Subcutaneous adipose tissue (tissue), 4 donors: Measurements from ENCODE around the gene ABCD1. TPM values are rescaled to one million over a fixed set of nuclear protein-coding genes. Genes with fewer than 3 reads are reported as not detected.

Experiments
- total RNA-seq, 4 donors: library from RNA; depleted of rRNA; stranded (reverse); fragments of >200 nt; gene quantifications; one replicate each; pipeline ENCODE4 v1.1.0, GENCODE V29; 2016
- TF ChIP-seq, protein P1 (sequence below): fragments of 450-650 bp; IDR thresholded peaks from one replicate; pipeline ENCODE4 v1.5.1; 2016; ENCODE audit warnings: low read depth, mild to moderate bottlenecking, control low read depth, antibody characterized with exemption, moderate library complexity

The ABCD1 gene
- total RNA-seq, 4 donors from 2014 or later, result 12.4 to 83.8 (median 28.1) TPM

DNA sequence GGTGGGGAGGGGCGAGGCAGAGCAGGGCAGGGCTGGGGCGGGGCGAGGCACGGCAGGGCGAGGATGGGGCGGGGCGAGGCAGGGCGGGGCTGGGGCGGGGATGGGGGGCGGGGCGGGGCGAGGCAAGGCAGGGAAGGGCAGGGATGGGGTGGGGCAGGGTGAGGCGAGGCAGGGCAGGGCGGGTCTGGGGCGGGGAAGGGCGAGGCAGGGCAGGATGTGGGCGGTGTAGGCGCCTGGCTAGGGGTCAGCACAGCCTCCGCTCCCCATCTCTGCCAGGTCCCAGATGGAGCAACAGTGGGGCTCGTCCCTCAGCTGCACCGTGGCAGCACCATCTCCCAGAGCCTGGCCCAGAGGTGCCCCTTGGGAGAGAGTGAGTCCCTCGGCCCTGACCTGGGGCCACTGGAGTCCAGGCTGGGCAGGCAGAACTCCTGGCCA is 52.0 kb downstream of the ABCD1 start:
- TF ChIP-seq, protein P1, sequence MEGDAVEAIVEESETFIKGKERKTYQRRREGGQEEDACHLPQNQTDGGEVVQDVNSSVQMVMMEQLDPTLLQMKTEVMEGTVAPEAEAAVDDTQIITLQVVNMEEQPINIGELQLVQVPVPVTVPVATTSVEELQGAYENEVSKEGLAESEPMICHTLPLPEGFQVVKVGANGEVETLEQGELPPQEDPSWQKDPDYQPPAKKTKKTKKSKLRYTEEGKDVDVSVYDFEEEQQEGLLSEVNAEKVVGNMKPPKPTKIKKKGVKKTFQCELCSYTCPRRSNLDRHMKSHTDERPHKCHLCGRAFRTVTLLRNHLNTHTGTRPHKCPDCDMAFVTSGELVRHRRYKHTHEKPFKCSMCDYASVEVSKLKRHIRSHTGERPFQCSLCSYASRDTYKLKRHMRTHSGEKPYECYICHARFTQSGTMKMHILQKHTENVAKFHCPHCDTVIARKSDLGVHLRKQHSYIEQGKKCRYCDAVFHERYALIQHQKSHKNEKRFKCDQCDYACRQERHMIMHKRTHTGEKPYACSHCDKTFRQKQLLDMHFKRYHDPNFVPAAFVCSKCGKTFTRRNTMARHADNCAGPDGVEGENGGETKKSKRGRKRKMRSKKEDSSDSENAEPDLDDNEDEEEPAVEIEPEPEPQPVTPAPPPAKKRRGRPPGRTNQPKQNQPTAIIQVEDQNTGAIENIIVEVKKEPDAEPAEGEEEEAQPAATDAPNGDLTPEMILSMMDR, result no peak

DNA sequence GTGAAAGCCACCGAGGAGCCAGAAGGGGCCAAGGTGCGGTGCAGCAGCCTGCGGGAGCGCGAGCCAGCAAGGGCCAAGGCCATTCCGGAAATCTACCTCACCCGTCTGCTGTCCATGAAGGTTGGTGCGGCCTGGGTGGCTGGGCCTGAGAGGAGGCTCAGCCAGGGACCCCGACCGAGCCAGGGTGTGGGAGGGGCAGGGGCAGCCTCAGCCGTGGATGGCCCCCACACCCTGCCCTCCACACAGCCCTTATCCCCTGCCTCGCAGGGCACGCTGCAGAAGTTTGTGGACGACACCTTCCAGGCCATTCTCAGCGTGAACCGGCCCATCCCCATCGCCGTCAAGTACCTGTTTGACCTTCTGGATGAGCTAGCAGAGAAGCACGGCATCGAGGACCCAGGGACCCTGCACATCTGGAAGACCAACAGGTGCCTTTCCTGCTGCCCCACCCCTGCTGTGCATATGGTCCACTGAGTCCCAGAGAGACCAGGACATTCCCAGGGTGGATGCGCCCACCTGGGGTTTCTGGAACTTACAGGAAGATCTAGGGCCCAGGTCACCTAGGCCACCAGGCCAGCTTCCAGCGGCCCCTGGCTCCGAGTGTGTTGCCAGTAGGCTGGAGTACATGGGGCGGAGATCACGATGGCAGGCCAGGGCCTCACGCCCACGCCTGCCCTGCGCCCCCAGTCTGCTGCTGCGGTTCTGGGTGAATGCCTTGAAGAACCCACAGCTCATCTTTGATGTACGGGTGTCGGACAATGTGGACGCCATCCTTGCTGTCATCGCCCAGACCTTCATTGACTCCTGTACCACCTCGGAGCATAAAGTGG is 52.8 kb downstream of the ABCD1 start:
- TF ChIP-seq, protein P1, result no peak

DNA sequence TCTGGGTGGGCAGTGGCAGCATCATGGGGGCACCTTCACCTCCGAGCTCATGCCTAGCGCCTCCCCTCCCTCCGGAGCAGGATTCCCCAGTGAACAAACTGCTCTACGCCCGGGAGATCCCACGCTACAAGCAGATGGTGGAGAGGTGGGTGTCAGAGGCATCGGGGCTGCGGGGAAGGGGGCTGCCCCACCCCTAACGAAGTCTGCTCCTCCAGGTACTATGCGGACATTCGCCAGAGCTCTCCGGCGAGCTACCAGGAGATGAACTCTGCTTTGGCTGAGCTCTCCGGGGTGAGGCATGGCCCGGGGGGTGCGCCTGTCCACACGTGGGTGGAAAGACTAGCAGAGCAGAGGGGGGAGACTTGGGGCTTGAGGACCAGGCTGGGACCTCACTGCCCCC is 53.5 kb downstream of the ABCD1 start:
- TF ChIP-seq, protein P1, result no peak

DNA sequence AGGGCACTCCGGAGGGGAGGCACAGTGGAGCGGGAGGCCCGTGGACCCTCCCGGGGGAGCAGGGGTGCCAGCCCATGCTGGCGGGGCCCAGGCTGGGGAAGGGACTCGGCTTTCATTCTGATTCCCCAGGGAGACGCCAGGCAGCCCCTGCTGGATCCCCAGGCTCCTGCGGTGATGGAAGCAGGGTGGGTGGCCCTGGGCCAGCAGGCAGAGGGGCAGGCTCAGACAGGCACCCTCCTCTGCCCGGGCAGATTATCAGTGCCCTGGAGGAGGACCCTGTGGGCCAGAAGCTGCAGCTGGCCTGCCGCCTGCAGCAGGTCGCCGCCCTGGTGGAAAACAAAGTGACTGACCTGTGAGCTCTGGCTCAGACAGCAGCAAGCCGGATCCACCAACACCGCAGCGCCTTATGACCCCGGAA is 54.0 kb downstream of the ABCD1 start:
- TF ChIP-seq, protein P1, result no peak

DNA sequence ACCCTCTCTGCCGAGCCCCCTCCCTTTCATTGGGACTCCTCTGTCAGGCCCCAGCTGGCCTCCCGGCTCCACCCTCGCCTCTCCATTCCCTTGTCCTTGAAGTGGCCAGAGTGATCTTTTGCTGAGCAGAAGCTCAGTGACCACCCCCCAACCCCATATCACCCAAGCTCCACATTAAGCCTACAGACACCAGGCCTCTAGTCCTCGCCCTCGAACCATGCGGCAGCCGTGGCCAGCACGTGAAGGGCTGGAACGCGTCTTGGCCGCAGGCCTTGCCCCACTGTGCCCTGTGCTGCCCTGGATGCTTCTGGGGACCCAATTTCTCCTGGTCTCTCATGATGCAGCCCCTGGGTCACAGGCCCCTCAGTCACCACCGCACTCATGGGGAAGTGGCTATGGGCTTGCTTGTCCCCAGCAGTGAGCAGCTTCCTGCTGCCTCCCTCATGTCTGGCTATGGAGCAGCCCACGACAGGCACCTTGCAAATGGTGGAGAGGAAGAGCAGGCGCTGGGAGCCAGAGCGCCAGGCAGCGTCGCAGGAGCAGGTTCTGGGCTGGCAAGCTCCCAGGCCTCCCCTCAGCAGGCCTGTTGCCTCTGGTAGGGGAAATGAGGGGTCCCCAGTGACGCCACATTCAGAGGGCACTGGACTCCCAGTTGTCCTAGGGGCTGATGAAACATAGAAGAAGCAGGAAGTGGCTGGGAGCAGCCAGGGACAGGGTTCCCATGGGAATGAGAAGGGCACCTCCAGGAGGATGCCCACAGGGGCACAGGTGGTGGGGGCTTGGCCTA is 55.4 kb downstream of the ABCD1 start:
- TF ChIP-seq, protein P1, result no peak

DNA sequence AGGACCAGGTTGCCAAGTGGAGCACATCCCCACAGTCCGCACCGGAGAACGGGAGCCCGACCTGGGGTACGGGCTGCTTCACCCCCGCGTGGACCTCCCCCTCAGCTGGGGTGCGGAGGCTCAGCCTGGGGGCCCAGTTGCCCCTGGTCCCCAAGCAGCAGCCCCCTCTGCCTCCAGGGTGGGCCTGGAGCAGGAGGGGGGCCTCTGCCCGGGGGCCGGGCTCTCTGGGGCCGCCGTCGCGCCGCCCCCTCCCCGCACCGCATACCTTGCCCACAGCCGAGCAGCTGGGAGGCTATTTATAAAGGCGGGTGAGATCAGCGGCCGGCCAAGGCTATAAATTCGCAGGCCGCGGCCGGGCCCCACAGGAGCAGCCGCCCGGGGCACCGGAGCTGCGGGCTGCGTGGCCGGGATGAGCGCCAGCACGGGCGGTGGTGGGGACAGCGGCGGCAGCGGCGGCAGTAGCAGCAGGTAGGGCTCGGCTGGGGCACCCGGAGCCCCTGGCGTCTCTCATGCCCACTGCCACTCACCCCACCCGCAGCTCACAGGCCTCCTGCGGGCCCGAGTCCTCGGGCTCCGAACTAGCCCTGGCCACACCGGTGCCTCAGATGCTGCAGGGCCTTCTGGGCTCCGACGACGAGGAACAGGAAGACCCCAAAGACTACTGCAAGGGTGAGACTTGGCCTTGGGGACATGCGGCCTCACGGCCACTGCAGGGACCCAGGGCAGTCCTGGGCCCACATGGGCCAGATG is 56.2 kb downstream of the ABCD1 start, which contains the start of gene SRPK3:
Gene SRPK3, plus strand, starts transcription at position 364 of the 750 bp plus-strand sequence. Its CDS starts 46 bp downstream, at position 410.
- TF ChIP-seq, protein P1, result no peak
